Neutrophil (primary cell): Measurements from ENCODE around the gene PAM16.

Source experiments
- H3K27ac ChIP-seq: fragments of 200-600 bp; sonication (generic); 2 replicates; pipeline ENCODE4 v1.5.1; 2016; ENCODE audit warnings: mild to moderate bottlenecking, moderate library complexity
- H3K27me3 ChIP-seq: fragments of 200-600 bp; sonication (generic); 2 replicates; pipeline ENCODE4 v1.6.0; 2016; ENCODE audit warnings: mild to moderate bottlenecking
- H3K36me3 ChIP-seq: fragments of 200-600 bp; sonication (generic); 2 replicates; pipeline ENCODE4 v1.5.1; 2017
- H3K4me1 ChIP-seq, 2 experiments: fragments of 200-600 bp in 1 of 2; sonication (generic) in 1 of 2; 1 replicate in 1 of 2; 2 replicates in 1 of 2; pipeline versions ENCODE4 v1.5.1 to v1.6.1; 2013 to 2016; ENCODE audit warnings: low read depth in 1 of 2, low read length in 1 of 2, mild to moderate bottlenecking in 1 of 2, moderate library complexity in 1 of 2; ENCODE audit not compliant: control insufficient read depth in 1 of 2, insufficient read depth in 1 of 2
- H3K4me3 ChIP-seq, 2 experiments: fragments of 200-600 bp in 1 of 2; sonication (generic) in 1 of 2; 1 replicate in 1 of 2; 2 replicates in 1 of 2; pipeline ENCODE4 v1.5.1; 2013 to 2016; ENCODE audit warnings: low read depth in 1 of 2, low read length in 1 of 2, mild to moderate bottlenecking in 1 of 2, moderate library complexity in 1 of 2
- H3K9me3 ChIP-seq: fragments of 200-600 bp; sonication (generic); 2 replicates; pipeline ENCODE4 v1.5.1; 2016
- TF ChIP-seq, protein P1 (sequence below): fragments of 200-600 bp; sonication (generic); IDR thresholded peaks from 2 replicates; pipeline ENCODE4 v1.5.1; 2016; ENCODE audit warnings: antibody characterized with exemption

Gene PAM16

DNA sequence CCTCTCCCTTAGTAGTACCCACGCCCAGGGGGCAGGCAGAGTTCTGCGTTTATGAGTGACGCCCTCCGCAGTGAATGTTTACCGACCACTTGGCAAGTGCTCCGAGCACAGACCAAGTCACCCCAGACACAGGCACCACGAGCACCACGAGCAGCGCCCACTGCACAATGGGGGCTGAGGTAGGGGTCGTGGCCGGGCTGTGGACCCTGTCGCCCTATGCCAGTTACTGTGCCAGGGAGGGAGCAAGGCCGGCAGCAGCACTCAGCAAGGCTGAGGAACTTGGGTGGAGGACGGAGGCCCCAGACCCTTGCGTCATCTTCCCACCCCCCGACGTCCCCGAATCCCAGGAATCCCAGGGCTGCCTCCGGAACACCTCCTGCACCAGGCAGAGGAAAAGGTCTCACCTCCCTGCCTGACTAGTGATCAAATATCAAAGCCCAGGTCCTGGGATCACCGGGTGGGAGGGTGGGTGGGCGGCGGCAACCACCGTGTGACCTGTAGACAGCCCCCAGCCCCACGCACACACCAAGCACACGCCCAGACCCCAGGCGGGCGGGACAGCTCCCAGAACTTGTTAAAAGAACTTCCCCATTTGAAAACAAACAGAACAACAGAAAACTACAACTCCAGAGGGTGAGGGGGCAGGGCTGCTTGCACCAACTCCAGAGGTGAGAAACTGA lies 25.9 kb upstream of the PAM16 start:
- TF ChIP-seq, protein P1, sequence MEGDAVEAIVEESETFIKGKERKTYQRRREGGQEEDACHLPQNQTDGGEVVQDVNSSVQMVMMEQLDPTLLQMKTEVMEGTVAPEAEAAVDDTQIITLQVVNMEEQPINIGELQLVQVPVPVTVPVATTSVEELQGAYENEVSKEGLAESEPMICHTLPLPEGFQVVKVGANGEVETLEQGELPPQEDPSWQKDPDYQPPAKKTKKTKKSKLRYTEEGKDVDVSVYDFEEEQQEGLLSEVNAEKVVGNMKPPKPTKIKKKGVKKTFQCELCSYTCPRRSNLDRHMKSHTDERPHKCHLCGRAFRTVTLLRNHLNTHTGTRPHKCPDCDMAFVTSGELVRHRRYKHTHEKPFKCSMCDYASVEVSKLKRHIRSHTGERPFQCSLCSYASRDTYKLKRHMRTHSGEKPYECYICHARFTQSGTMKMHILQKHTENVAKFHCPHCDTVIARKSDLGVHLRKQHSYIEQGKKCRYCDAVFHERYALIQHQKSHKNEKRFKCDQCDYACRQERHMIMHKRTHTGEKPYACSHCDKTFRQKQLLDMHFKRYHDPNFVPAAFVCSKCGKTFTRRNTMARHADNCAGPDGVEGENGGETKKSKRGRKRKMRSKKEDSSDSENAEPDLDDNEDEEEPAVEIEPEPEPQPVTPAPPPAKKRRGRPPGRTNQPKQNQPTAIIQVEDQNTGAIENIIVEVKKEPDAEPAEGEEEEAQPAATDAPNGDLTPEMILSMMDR, result no peak
- H3K4me1 ChIP-seq, result peaks cover 12 to 21% of the 10 kb centered on the region in 2 experiments
- no peak overlapping the region for H3K27ac ChIP-seq
- peaks cover 20% of the 10 kb centered on the region for H3K27me3 ChIP-seq
- peaks cover 84% of the 10 kb centered on the region for H3K36me3 ChIP-seq
- H3K9me3 ChIP-seq, result no peaks in the 10 kb centered on the region
- H3K4me3 ChIP-seq, result no peak overlapping the region

DNA sequence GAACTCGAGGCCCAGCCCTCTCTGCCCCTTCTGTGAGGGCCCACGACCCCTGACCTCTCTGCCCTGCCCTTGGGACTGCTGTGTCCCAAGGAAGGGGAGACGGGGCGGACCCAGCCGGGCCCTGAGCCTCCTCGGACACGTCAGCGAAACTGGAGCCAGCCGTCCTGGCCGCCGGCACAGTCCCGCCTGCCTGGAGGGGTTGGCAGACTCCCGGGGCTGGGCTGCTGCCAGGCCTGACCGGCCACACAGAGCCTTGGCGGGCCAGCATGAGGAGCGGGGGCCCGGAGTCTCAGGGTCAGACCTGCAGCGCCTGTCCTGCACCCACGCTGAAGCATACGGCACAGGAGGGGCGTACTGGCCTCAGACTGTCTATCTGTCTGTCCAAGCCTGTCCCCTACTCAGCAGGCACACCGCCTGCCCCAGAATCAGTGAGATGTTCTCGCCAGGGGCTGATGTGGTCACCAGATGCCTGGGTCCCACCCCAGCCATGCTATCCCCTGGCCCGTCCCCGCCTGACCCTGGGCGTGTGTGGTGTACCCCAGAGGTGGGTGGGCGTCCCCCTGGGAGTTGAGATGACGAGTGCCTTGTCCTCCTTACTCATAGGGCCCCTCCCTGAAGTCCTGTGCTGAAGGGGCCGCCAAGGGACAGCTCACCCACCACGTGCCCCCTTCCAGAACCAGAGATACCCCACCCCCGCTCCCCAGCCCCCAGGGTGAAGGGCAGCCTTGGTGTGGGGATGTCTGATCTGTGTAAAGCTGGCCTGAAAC lies 25.2 kb upstream of the PAM16 start:
- Histone ChIP-seq H3K4me3 (no peak overlapping the region), H3K27me3 (peaks cover 26% of the 10 kb centered on the region), H3K36me3 (peaks cover 77% of the 10 kb centered on the region), H3K4me1 (peaks cover 13 to 28% of the 10 kb centered on the region in 2 experiments), H3K27ac (no peak overlapping the region), H3K9me3 (no peaks in the 10 kb centered on the region)
- TF ChIP-seq, protein P1, result no peak

DNA sequence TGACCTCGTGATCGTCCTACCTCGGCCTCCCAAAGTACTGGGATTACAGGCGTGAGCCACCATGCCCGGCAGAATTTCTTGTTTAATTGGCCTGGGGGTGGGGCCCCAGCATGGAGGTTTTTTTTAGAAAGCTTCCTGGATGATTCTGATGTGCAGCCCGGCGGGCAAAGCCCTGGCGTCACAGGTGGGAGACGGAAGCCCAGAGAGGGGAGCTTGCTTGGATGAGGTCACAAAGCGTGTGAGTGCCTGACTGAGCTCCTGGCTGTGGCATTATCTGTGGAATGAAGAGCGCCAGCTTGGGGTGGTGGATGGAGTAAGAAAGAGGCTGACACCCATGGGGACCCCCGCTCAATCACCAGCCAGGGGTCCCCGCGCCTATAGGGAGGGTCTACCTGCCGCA lies 24.6 kb upstream of the PAM16 start:
- Histone ChIP-seq H3K36me3 (peaks cover 75% of the 10 kb centered on the region), H3K4me1 (peaks cover 13 to 32% of the 10 kb centered on the region in 2 experiments), H3K4me3 (no peak overlapping the region), H3K9me3 (no peaks in the 10 kb centered on the region), H3K27me3 (peaks cover 26% of the 10 kb centered on the region), H3K27ac (no peak overlapping the region)
- TF ChIP-seq, protein P1, result no peak

DNA sequence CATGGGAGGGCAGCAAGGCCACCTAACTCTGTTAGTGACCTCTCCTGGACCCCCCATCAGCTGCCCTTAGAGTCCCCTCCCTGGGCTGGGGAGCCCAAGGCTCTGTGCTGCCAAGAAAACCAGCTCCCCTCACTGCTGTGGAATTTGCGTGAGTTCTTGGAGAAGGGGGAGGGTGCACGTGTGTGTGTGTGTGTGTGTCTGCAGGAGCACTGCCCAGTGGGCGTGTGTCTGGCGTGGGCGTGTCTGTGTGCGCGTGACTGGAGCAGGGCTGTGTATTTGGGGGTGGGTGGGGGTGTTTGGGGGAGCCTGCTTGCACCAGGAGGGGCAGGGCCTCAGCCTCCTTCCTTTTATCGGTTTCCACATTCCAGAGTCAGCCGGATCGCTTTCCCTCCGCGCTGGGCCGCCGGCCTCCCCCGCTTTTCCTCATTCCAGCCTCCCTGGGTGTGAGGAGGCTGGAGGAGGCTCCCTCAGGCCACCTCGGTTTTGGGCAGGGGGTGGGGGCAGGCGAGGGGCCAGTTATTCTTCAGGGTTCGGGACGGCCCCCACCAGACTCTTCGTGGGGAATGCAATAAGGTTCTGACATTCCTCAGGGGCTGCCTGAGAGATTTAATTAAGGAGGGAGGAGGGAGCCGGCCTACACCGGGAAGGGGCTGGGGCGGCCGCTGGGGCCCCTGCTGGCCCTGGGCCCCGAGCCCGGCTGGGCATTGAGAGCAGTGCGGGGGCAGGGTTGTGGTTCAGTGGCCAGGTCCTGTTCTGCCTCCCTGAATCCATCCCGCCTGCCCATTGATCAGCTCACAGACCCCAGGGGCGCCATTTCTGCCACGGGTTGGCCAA lies 23.0 kb upstream of the PAM16 start:
- no peak overlapping the region for H3K27ac ChIP-seq
- no peak overlapping the region for H3K4me3 ChIP-seq
- peaks cover 77% of the 10 kb centered on the region for H3K36me3 ChIP-seq
- TF ChIP-seq, protein P1, result no peak
- H3K9me3 ChIP-seq, result no peaks in the 10 kb centered on the region
- H3K27me3 ChIP-seq, result peaks cover 26% of the 10 kb centered on the region
- peaks cover 13 to 32% of the 10 kb centered on the region in 2 experiments for H3K4me1 ChIP-seq

DNA sequence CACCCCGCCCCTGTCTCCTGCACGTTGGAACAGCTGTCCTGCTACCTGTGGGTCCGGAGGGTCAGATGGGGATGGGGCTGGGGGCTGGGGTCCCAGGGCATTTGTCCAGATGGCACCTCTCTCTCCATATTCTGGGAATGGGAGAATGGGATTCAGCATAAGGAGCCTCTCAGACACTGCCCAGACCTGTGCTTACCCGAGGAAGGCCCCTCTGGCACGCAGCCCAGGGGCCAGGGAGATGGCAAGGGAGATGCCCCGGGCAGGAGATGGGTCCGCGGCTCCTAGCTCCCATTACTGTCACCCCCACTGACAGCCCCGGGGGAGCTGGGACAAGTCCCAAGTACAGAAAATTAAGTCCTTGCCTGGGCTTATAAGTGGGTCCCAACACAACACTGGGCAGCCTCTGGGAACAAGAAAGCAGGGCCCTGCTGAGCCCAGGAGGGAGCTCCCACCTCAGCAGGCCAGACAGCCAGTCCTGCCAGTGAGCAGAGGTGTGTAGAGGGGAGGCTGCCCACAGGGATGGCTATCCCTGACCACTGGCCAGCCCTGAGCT lies 22.3 kb upstream of the PAM16 start:
- TF ChIP-seq, protein P1, result no peak
- Histone ChIP-seq H3K4me3 (no peak overlapping the region), H3K4me1 (peaks cover 13 to 32% of the 10 kb centered on the region in 2 experiments), H3K27me3 (peaks cover 26% of the 10 kb centered on the region), H3K9me3 (no peaks in the 10 kb centered on the region), H3K36me3 (peaks cover 74% of the 10 kb centered on the region), H3K27ac (no peak overlapping the region)
